ENCODE data around the gene RPL13A. TPM values are rescaled to one million over a fixed set of nuclear protein-coding genes. Genes with fewer than 3 reads are reported as not detected.
A peak's percentile ranks its signal among the peaks of the same experiment; 100 is the strongest.

Gene RPL13A
- total and polyA plus RNA-seq, 9 donors = 3,682 to 9,736 (median 6,664) TPM

DNA sequence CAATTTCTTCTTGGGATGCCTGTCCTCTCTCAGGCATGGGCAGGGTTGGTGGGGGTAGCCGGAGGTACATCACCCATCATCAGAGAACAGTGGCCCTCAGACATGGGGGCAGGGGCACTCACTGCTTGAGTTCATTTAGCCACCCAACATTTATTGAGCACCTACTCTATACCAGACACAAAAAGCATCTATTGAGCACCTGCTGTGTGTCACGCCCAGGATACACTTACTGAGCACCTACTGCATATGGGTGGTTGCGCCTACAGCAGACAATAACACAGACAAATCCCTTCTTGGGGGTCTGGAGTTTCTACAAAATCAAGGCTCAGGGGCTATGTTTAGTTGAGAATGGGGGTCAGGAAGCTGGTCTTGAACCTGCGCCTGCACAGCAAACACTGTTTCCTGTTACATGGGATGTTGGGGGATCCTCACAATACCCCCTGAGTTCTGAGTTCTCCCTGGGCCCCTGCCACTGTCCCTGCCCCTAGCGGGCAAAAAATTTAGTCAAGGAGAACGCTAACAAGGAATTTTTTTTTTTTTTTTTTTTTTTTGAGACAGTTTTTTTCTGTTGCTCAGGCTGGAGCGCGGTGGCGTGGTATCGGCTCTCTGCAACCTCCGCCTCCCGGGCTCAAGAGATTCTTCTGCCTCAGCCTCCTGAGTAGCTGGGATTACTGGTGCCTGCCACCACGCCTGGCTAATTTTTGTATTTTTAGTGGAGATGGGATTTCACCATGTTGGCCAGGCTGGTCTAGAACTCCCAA, 52.0 kb downstream of the RPL13A start:
- intact Hi-C loops (cut with DNase I) = no loop called here
- Histone ChIP-seq H3K27ac (no peak overlapping the region), H3K4me1 (ENCODE audit: insufficient read depth) (no peaks in the 10 kb centered on the region), H3K27me3 (no peaks in the 10 kb centered on the region), H3K4me3 (no peak overlapping the region), H3K36me3 (no peaks in the 10 kb centered on the region), H3K9me3 (no peaks in the 10 kb centered on the region)
- WGBS, 3 donors = 95 to 97% (median 96%) methylated on average over 13 of the region's 13 CpGs
- no peak for DNase-seq
- TF ChIP-seq EP300 (IDR thresholded peaks at IDR 0.05) (no peak), POLR2A (IDR thresholded peaks at IDR 0.05) (no peak)
- TF ChIP-seq, protein P1, sequence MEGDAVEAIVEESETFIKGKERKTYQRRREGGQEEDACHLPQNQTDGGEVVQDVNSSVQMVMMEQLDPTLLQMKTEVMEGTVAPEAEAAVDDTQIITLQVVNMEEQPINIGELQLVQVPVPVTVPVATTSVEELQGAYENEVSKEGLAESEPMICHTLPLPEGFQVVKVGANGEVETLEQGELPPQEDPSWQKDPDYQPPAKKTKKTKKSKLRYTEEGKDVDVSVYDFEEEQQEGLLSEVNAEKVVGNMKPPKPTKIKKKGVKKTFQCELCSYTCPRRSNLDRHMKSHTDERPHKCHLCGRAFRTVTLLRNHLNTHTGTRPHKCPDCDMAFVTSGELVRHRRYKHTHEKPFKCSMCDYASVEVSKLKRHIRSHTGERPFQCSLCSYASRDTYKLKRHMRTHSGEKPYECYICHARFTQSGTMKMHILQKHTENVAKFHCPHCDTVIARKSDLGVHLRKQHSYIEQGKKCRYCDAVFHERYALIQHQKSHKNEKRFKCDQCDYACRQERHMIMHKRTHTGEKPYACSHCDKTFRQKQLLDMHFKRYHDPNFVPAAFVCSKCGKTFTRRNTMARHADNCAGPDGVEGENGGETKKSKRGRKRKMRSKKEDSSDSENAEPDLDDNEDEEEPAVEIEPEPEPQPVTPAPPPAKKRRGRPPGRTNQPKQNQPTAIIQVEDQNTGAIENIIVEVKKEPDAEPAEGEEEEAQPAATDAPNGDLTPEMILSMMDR (IDR thresholded peaks at IDR 0.05) = no peak

MicroRNAs within 50 kb of the gene (microRNA counts, 767-probe panel; counts per million panel counts)
- 5,630 counts per million, percentile 96 among the panel's probes with 10 or more counts for microRNA hsa-miR-150-5p

Small RNAs within 50 kb of the gene (microRNA-seq; reads per million reads assigned to microRNA genes)
- gene MIR150 = 87.5 to 218 (median 94.4) reads per million in 3 donors

Small RNAs within 50 kb of the gene (small RNA-seq; reads per million reads assigned to genes)
- gene COX6CP7 (not detected), gene MIR150 (7.6 reads per million, percentile 83 among the genes with 10 or more reads in this experiment), gene SNORD32A (not detected), gene SNORD33 (not detected), gene SNORD34 (not detected), gene SNORD35A (not detected), gene SNORD35B (not detected)

Other genes starting within 250 kb of the RPL13A start
- gene SLC6A16, start 162.4 kb upstream of the RPL13A start, total RNA-seq = 1 to 10 TPM; 1.8 to 9.3 (median 4.6) TPM
- gene SLC6A16, start 162.4 kb upstream of the RPL13A start, polyA plus RNA-seq = 1 to 10 TPM; 3.3 to 5.3 TPM
- 10 to 100 TPM in 1 of 7 donors, 1 to 10 TPM in 6; 1.5 to 11.6 (median 5.4) TPM for gene CD37, start 152.2 kb upstream of the RPL13A start, total RNA-seq
- gene CD37, start 152.2 kb upstream of the RPL13A start, polyA plus RNA-seq = 10 to 100 TPM in 1 of 2 donors, 1 to 10 TPM in 1; 3.5 to 21.5 TPM
- 10 to 100 TPM; 27.8 to 63.1 (median 47.3) TPM for gene TEAD2, start 125.2 kb upstream of the RPL13A start, total RNA-seq
- gene TEAD2, start 125.2 kb upstream of the RPL13A start, polyA plus RNA-seq = 10 to 100 TPM; 34.0 to 38.4 TPM
- gene DKKL1, start 123.7 kb upstream of the RPL13A start, total RNA-seq = 1 to 10 TPM in 5 of 7 donors, under 1 TPM in 1, not detected in 1; 0.22 to 2.4 (median 1.3) TPM
- gene DKKL1, start 123.7 kb upstream of the RPL13A start, polyA plus RNA-seq = under 1 TPM; 0.35 to 0.42 TPM
- gene KASH5, start 99.4 kb upstream of the RPL13A start, total RNA-seq = under 1 TPM in 1 of 7 donors, not detected in 6; 0.23 TPM
- under 1 TPM in 1 of 2 donors, not detected in 1; 0.15 TPM for gene KASH5, start 99.4 kb upstream of the RPL13A start, polyA plus RNA-seq
- gene PTH2, start 64.2 kb upstream of the RPL13A start, total RNA-seq = not detected
- gene PTH2, start 64.2 kb upstream of the RPL13A start, polyA plus RNA-seq = not detected
- gene GFY, start 62.2 kb upstream of the RPL13A start, total RNA-seq = not detected
- not detected for gene GFY, start 62.2 kb upstream of the RPL13A start, polyA plus RNA-seq
- under 1 TPM in 5 of 7 donors, not detected in 2; 0.15 to 0.57 (median 0.17) TPM for gene SLC17A7, start 46.1 kb upstream of the RPL13A start, total RNA-seq
- gene SLC17A7, start 46.1 kb upstream of the RPL13A start, polyA plus RNA-seq = 1 to 10 TPM in 1 of 2 donors, under 1 TPM in 1; 0.19 to 2.5 TPM
- gene PIH1D1, start 35.8 kb upstream of the RPL13A start, total RNA-seq = 10 to 100 TPM; 42.6 to 69.4 (median 58.5) TPM
- gene PIH1D1, start 35.8 kb upstream of the RPL13A start, polyA plus RNA-seq = 10 to 100 TPM; 28.6 to 63.5 TPM
- gene ALDH16A1, start 34.4 kb upstream of the RPL13A start, total RNA-seq = 10 to 100 TPM; 15.8 to 24.2 (median 20.2) TPM
- 10 to 100 TPM in 1 of 2 donors, under 1 TPM in 1; 0.93 to 22.5 TPM for gene ALDH16A1, start 34.4 kb upstream of the RPL13A start, polyA plus RNA-seq
- gene FLT3LG, start 13.4 kb upstream of the RPL13A start, total RNA-seq = 10 to 100 TPM in 5 of 7 donors, 1 to 10 TPM in 2; 5.1 to 15.2 (median 12.2) TPM
- gene FLT3LG, start 13.4 kb upstream of the RPL13A start, polyA plus RNA-seq = 10 to 100 TPM in 1 of 2 donors, 1 to 10 TPM in 1; 3.9 to 15.3 TPM
- gene RPS11, start 8.8 kb downstream of the RPL13A start, total RNA-seq = over 10,000 TPM in 2 of 7 donors, 1,000 to 10,000 TPM in 5; 2,881 to 13,366 (median 4,211) TPM
- gene RPS11, start 8.8 kb downstream of the RPL13A start, polyA plus RNA-seq = 1,000 to 10,000 TPM; 8,754 to 9,572 TPM
- 100 to 1,000 TPM; 158 to 247 (median 238) TPM for gene FCGRT, start 25.1 kb downstream of the RPL13A start, total RNA-seq
- 100 to 1,000 TPM; 180 to 295 TPM for gene FCGRT, start 25.1 kb downstream of the RPL13A start, polyA plus RNA-seq
- gene RCN3, start 40.4 kb downstream of the RPL13A start, total RNA-seq = 10 to 100 TPM; 26.4 to 54.8 (median 37.8) TPM
- 10 to 100 TPM; 13.6 to 37.5 TPM for gene RCN3, start 40.4 kb downstream of the RPL13A start, polyA plus RNA-seq
- gene NOSIP, start 92.9 kb downstream of the RPL13A start, total RNA-seq = 10 to 100 TPM; 44.8 to 70.1 (median 58.7) TPM
- gene NOSIP, start 92.9 kb downstream of the RPL13A start, polyA plus RNA-seq = 10 to 100 TPM; 31.0 to 65.0 TPM
- gene PRRG2, start 93.7 kb downstream of the RPL13A start, total RNA-seq = 1 to 10 TPM in 3 of 7 donors, under 1 TPM in 1, not detected in 3; 0.77 to 4.0 (median 1.6) TPM
- gene PRRG2, start 93.7 kb downstream of the RPL13A start, polyA plus RNA-seq = under 1 TPM; 0.65 to 0.75 TPM
- 10 to 100 TPM in 5 of 7 donors, 1 to 10 TPM in 2; 8.1 to 44.1 (median 31.8) TPM for gene PRR12, start 103.6 kb downstream of the RPL13A start, total RNA-seq
- gene PRR12, start 103.6 kb downstream of the RPL13A start, polyA plus RNA-seq = 10 to 100 TPM in 1 of 2 donors, 1 to 10 TPM in 1; 2.8 to 22.8 TPM
- gene RRAS, start 152.5 kb downstream of the RPL13A start, total RNA-seq = 10 to 100 TPM; 28.7 to 62.8 (median 37.6) TPM
- gene RRAS, start 152.5 kb downstream of the RPL13A start, polyA plus RNA-seq = 10 to 100 TPM; 24.2 to 63.4 TPM
- 10 to 100 TPM; 14.9 to 94.6 (median 68.8) TPM for gene SCAF1, start 154.6 kb downstream of the RPL13A start, total RNA-seq
- 10 to 100 TPM in 1 of 2 donors, 1 to 10 TPM in 1; 3.3 to 29.1 TPM for gene SCAF1, start 154.6 kb downstream of the RPL13A start, polyA plus RNA-seq
- gene IRF3, start 178.2 kb downstream of the RPL13A start, total RNA-seq = 10 to 100 TPM; 46.1 to 89.0 (median 69.5) TPM
- gene IRF3, start 178.2 kb downstream of the RPL13A start, polyA plus RNA-seq = 10 to 100 TPM; 24.2 to 76.9 TPM
- gene BCL2L12, start 178.3 kb downstream of the RPL13A start, total RNA-seq = 10 to 100 TPM in 6 of 7 donors, 1 to 10 TPM in 1; 8.0 to 21.0 (median 15.6) TPM
- gene BCL2L12, start 178.3 kb downstream of the RPL13A start, polyA plus RNA-seq = 10 to 100 TPM in 1 of 2 donors, 1 to 10 TPM in 1; 6.7 to 17.7 TPM
- 100 to 1,000 TPM; 125 to 174 (median 152) TPM for gene PRMT1, start 189.7 kb downstream of the RPL13A start, total RNA-seq
- gene PRMT1, start 189.7 kb downstream of the RPL13A start, polyA plus RNA-seq = 100 to 1,000 TPM in 1 of 2 donors, 10 to 100 TPM in 1; 57.1 to 182 TPM
- 1 to 10 TPM in 4 of 7 donors, under 1 TPM in 3; 0.48 to 1.9 (median 1.3) TPM for gene ADM5, start 202.0 kb downstream of the RPL13A start, total RNA-seq
- gene ADM5, start 202.0 kb downstream of the RPL13A start, polyA plus RNA-seq = 1 to 10 TPM in 1 of 2 donors, not detected in 1; 1.6 TPM
- 10 to 100 TPM in 4 of 7 donors, 1 to 10 TPM in 3; 4.6 to 25.8 (median 14.5) TPM for gene CPT1C, start 203.5 kb downstream of the RPL13A start, total RNA-seq
- 10 to 100 TPM in 1 of 2 donors, 1 to 10 TPM in 1; 9.4 to 12.9 TPM for gene CPT1C, start 203.5 kb downstream of the RPL13A start, polyA plus RNA-seq

All from ovary (tissue), 9 donors.